KMS-11 (cell line): ENCODE data around the gene BLOC1S3.

ENCODE experiments used
- H2AFZ ChIP-seq: fragments of 200-600 bp; sonication (generic); 2 replicates; pipeline ENCODE4 v1.6.1; 2016; ENCODE audit warnings: antibody characterized with exemption, mixed run types, low read depth
- H3K27ac ChIP-seq: fragments of 200-600 bp; sonication (generic); 2 replicates; pipeline ENCODE4 v1.6.1; 2016; ENCODE audit warnings: mild to moderate bottlenecking, mixed run types
- H3K27me3 ChIP-seq: fragments of 200-600 bp; sonication (generic); 2 replicates; pipeline ENCODE4 v1.6.1; 2017; ENCODE audit warnings: mild to moderate bottlenecking, low read depth, mixed run types, moderate library complexity; ENCODE audit not compliant: insufficient read depth
- H3K36me3 ChIP-seq: fragments of 200-600 bp; sonication (generic); 2 replicates; pipeline ENCODE4 v1.6.1; 2017; ENCODE audit warnings: mild to moderate bottlenecking, mixed run types; ENCODE audit not compliant: insufficient read depth
- H3K4me1 ChIP-seq: fragments of 200-600 bp; sonication (generic); 2 replicates; pipeline ENCODE4 v1.6.1; 2016; ENCODE audit warnings: mild to moderate bottlenecking, low read depth, mixed run types; ENCODE audit not compliant: poor library complexity, severe bottlenecking
- H3K4me2 ChIP-seq: fragments of 200-600 bp; sonication (generic); 2 replicates; pipeline ENCODE4 v1.7.0; 2016; ENCODE audit warnings: mild to moderate bottlenecking, mixed run types
- H3K4me3 ChIP-seq: fragments of 200-600 bp; sonication (generic); IDR thresholded peaks from 2 replicates; pipeline ENCODE4 v1.6.1; 2017; ENCODE audit warnings: low read depth, low read length, mixed read lengths; ENCODE audit not compliant: insufficient read depth
- H3K79me2 ChIP-seq: fragments of 200-600 bp; sonication (generic); 2 replicates; pipeline ENCODE4 v1.6.1; 2016; ENCODE audit warnings: low read depth, mixed run types; ENCODE audit not compliant: insufficient read depth
- H3K9ac ChIP-seq: fragments of 200-600 bp; sonication (generic); 2 replicates; pipeline ENCODE4 v1.6.1; 2016; ENCODE audit warnings: mild to moderate bottlenecking, mixed run types
- H4K20me1 ChIP-seq: fragments of 200-600 bp; sonication (generic); 2 replicates; pipeline ENCODE4 v1.6.1; 2016; ENCODE audit warnings: mild to moderate bottlenecking, mixed run types; ENCODE audit not compliant: insufficient read depth
- TF ChIP-seq, protein P1 (sequence below): fragments of 200-600 bp; sonication (generic); conservative IDR thresholded peaks from 2 replicates; pipeline ENCODE4 v1.6.1; 2017; ENCODE audit warnings: low read depth, mild to moderate bottlenecking, antibody characterized with exemption, low read length, moderate library complexity, mixed read lengths

The BLOC1S3 gene, protein sequence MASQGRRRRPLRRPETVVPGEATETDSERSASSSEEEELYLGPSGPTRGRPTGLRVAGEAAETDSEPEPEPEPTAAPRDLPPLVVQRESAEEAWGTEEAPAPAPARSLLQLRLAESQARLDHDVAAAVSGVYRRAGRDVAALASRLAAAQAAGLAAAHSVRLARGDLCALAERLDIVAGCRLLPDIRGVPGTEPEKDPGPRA

DNA sequence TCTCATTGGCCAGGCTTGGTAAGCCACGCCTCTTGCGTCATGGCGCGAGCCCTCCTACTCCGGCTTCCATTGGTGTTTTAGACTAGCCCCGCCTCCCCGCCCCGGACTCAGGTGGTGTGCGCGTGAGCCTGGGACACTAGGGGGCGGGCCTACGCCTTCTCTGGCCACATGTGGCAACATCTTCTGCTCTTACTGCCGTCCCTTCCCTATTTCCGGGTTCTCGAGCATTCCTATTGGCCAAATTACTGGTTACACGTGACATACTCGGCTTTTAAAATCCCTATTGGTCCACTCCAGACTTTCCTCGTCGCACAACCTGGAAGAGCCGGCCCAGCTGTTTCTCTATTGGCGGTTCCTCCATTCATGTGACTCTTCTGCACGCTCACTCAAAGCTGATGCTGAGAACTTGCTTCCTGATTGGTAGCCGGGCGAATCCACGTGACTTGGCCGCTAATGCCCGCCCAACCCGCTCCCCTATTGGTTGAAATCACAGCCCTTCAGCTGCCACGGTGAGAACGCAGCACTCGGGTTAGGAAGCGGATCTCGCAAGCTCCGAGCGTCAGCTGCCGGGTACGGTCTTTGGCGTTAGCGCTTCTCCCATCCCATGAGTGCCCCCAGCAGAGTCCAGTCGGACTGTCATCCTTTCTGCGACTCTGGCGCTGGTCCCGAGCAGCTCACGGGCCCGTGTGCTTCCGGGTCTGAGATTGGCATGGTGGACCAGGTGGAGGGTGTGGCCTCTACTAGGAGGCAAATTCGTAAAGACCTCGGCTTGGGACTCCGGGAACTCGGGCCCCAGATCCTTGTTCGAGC lies at the start of gene BLOC1S3:
BLOC1S3 (plus strand) TSS at position 523 of the 810 bp plus-strand sequence. CDS start 513 bp downstream, outside the sequence.
- H2AFZ ChIP-seq: peak within 1 kb of the TSS; percentile 66
- H3K36me3 ChIP-seq: no peaks in the 10 kb centered on the region
- peak within 1 kb of the TSS; percentile 47 for H3K4me3 ChIP-seq
- peak within 1 kb of the TSS; percentile 99 for H3K4me2 ChIP-seq
- TF ChIP-seq, protein P1, sequence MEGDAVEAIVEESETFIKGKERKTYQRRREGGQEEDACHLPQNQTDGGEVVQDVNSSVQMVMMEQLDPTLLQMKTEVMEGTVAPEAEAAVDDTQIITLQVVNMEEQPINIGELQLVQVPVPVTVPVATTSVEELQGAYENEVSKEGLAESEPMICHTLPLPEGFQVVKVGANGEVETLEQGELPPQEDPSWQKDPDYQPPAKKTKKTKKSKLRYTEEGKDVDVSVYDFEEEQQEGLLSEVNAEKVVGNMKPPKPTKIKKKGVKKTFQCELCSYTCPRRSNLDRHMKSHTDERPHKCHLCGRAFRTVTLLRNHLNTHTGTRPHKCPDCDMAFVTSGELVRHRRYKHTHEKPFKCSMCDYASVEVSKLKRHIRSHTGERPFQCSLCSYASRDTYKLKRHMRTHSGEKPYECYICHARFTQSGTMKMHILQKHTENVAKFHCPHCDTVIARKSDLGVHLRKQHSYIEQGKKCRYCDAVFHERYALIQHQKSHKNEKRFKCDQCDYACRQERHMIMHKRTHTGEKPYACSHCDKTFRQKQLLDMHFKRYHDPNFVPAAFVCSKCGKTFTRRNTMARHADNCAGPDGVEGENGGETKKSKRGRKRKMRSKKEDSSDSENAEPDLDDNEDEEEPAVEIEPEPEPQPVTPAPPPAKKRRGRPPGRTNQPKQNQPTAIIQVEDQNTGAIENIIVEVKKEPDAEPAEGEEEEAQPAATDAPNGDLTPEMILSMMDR: peak; percentile 59; the same call in 1 of the 2 replicates
- no peaks in the 10 kb centered on the region for H3K27me3 ChIP-seq
- H3K27ac ChIP-seq: peak within 1 kb of the TSS; percentile 69
- H3K4me1 ChIP-seq: peaks cover 34% of the 10 kb centered on the region
- no peaks in the 10 kb centered on the region for H4K20me1 ChIP-seq
- peak within 1 kb of the TSS; percentile 63 for H3K9ac ChIP-seq
- H3K79me2 ChIP-seq: peaks cover 43% of the 10 kb centered on the region; the same call in 1 of the 2 replicates

DNA sequence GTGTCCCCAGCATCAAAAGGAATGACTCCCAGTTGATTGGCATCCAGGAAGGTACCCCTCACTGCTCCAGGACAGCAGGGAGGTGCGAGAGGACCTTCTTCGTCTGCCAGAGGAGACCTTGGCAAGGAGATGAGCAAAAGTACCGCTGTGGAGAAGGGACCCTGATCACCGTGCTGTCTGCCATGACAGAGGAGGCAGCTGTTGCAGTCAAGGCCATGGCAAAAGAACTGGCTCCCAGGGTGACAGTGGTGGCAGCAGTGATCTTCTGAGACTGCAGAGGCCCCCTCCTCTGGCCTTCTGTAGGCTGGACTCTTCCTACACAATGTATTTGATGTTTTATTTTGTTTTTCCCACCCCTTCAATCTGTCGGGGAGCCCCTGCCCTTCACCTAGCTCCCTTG lies 49.8 kb upstream of the BLOC1S3 start:
- TF ChIP-seq, protein P1: no peak
- H3K4me2 ChIP-seq: no peak overlapping the region
- no peaks in the 10 kb centered on the region for H3K27me3 ChIP-seq
- H3K27ac ChIP-seq: no peak overlapping the region
- H3K36me3 ChIP-seq: no peaks in the 10 kb centered on the region
- H4K20me1 ChIP-seq: no peaks in the 10 kb centered on the region
- H3K4me3 ChIP-seq: no peak overlapping the region
- H3K4me1 ChIP-seq: peaks cover 73% of the 10 kb centered on the region
- H3K79me2 ChIP-seq: peaks cover 78% of the 10 kb centered on the region
- H2AFZ ChIP-seq: no peak overlapping the region
- H3K9ac ChIP-seq: no peak overlapping the region

DNA sequence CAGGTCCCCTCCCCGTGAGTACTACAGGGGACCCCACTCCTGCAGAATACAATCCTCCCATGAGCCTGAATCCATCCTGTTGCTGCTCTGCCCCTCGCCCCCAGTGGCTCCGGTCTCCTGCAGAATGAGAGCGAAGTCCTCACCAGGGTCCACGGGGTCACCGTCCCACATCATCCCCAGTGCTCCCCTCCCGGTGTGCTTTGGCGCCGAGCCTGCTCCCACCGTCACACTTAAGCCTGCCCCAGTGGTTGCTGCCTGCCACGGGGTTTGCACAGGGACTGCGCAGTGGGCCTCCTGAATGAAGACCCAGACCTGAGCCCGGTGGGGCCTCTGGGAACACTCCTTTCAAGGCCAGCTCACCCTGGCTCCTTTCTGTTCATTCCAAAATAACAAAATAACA lies 48.3 kb upstream of the BLOC1S3 start:
- H3K9ac ChIP-seq: no peak overlapping the region; the same call in 1 of the 2 replicates
- H3K27ac ChIP-seq: peak overlapping the region; percentile 60; the same call in 1 of the 2 replicates
- no peak overlapping the region for H2AFZ ChIP-seq
- no peak overlapping the region for H3K4me3 ChIP-seq
- H4K20me1 ChIP-seq: no peaks in the 10 kb centered on the region
- peaks cover 87% of the 10 kb centered on the region for H3K4me1 ChIP-seq
- H3K4me2 ChIP-seq: peak overlapping the region; percentile 47
- H3K36me3 ChIP-seq: no peaks in the 10 kb centered on the region
- H3K79me2 ChIP-seq: peaks cover 80% of the 10 kb centered on the region
- TF ChIP-seq, protein P1: no peak
- H3K27me3 ChIP-seq: no peaks in the 10 kb centered on the region

DNA sequence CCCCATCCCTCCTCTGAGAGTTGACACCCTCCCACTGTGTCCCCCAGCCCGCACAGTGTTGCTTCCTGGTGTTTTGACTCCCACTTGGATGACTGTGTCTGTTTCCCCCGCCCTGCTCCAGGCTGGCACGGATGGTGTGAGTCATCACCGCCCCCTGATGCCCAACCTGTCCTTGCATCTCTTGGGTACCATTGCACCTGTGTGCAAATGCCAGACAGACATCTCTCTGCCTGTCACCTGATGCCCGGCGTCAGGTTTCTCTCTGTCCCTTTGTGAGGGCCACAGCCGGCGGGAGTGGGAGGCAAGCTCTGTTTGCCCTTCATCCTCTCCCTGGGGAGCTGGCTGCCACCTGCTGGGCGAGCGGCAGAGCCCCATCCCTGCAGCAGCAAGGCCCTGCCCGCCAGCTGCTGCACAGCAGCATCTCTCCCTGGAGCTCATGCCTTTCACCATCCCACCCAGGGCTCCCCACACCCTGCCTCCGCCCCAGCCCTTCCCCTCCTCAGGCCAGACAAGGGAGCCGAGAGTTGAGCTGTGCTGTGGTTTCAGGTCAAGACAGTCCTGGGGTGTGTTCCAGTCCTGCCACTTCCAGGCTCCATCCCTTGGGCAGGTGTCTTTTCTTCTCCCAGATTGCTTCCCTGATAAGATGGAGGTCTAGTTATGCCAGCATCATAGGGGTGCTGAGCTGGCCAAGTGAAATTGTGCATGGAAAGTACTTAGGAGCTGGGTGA lies 47.5 kb upstream of the BLOC1S3 start:
- Histone ChIP-seq H3K27me3 (no peaks in the 10 kb centered on the region), H4K20me1 (no peaks in the 10 kb centered on the region), H3K4me2 (peak overlapping the region; percentile 47), H3K4me1 (peaks cover 88% of the 10 kb centered on the region), H3K79me2 (peaks cover 88% of the 10 kb centered on the region), H3K27ac (peak overlapping the region; percentile 60), H3K36me3 (no peaks in the 10 kb centered on the region), H2AFZ (no peak overlapping the region), H3K4me3 (no peak overlapping the region), H3K9ac (peak overlapping the region; percentile 4; the same call in 1 of the 2 replicates)
- TF ChIP-seq, protein P1: peak; percentile 76
